GM13976 (cell line): ENCODE data around the gene SERINC2.
"Not testable (repeated sequence)": the region's sequence is repeated elsewhere in the genome, so short reads cannot be mapped to it uniquely, and the experiment has no call there.

Source experiments
- DNase-seq: peaks from one replicate; pipeline ENCODE4 v3.0.0; 2012; ENCODE audit warnings: low spot score
- in situ Hi-C: fragments of 300-500 bp; cut with MboI; formaldehyde crosslinking; loops from one replicate; pipeline ENCODE4 v1.12.0; 2022; ENCODE audit warnings: low sequenced_read_pairs, mixed read lengths, inconsistent platforms; ENCODE audit not compliant: unreplicated experiment
- TF ChIP-seq, protein P1 (sequence below): IDR thresholded peaks from 2 replicates; pipeline ENCODE4 v1.5.1; 2012; ENCODE audit warnings: borderline replicate concordance, mild to moderate bottlenecking; ENCODE audit not compliant: insufficient read depth; ENCODE audit errors: extremely low read depth, missing control alignments, control extremely low read depth

Gene SERINC2

DNA sequence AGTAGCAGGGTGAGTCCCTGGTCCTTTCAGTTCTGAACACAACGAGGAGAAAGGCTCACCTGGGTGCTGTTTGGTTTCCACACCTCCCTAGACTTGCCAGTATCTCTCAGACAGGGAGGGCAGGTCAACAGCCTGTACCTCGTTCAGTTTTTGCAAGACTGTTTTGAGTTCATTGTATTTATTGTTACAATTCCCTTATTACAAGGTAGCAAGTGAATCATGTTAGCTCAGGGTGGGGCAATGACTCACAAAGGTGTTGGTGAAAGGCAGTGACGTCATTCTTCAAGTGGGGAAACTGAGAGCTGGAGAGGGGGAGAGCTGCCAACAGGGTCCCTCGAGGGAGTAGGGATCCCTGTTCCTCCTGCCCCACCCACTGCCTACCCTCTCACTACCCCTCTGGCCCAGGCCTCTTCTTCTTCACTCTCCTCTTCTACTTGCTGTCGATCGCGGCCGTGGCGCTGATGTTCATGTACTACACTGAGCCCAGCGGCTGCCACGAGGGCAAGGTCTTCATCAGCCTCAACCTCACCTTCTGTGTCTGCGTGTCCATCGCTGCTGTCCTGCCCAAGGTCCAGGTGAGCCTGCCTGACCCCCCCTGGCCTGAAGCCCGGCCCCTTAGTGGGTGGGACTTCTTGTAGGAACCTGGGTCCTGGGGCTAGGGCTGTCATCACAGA, 13.4 kb downstream of the SERINC2 start:
- TF ChIP-seq, protein P1, sequence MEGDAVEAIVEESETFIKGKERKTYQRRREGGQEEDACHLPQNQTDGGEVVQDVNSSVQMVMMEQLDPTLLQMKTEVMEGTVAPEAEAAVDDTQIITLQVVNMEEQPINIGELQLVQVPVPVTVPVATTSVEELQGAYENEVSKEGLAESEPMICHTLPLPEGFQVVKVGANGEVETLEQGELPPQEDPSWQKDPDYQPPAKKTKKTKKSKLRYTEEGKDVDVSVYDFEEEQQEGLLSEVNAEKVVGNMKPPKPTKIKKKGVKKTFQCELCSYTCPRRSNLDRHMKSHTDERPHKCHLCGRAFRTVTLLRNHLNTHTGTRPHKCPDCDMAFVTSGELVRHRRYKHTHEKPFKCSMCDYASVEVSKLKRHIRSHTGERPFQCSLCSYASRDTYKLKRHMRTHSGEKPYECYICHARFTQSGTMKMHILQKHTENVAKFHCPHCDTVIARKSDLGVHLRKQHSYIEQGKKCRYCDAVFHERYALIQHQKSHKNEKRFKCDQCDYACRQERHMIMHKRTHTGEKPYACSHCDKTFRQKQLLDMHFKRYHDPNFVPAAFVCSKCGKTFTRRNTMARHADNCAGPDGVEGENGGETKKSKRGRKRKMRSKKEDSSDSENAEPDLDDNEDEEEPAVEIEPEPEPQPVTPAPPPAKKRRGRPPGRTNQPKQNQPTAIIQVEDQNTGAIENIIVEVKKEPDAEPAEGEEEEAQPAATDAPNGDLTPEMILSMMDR = no peak
- DNase-seq = no peak
- in situ Hi-C loops = loop anchor here (10.0 kb wide), 1 partner anchor 118 kb away; no protein-coding TSS in a partner anchor

DNA sequence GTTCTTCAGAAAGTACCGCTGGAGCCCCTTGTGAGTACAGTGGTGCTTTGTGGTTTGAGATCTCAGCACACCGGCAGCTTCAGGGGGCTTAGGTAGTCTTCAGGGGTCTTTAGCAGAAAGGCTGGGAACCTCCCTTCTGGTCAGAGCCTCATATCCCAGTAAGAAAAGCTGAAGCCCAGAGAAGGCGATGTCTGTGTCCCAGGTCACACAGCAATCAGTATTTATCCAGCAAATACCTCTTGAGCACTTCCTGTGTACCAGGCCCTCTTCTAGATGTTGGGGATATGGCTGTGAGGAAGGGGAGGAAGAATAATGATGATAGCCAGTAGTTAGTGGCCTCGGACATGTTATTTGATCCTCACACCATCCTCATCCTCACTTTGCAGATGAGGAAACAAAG, 14.3 kb downstream of the SERINC2 start:
- in situ Hi-C loops = loop anchor here (10.0 kb wide), 1 partner anchor 117 kb away; no protein-coding TSS in a partner anchor
- TF ChIP-seq, protein P1 = no peak
- DNase-seq = no peak

DNA sequence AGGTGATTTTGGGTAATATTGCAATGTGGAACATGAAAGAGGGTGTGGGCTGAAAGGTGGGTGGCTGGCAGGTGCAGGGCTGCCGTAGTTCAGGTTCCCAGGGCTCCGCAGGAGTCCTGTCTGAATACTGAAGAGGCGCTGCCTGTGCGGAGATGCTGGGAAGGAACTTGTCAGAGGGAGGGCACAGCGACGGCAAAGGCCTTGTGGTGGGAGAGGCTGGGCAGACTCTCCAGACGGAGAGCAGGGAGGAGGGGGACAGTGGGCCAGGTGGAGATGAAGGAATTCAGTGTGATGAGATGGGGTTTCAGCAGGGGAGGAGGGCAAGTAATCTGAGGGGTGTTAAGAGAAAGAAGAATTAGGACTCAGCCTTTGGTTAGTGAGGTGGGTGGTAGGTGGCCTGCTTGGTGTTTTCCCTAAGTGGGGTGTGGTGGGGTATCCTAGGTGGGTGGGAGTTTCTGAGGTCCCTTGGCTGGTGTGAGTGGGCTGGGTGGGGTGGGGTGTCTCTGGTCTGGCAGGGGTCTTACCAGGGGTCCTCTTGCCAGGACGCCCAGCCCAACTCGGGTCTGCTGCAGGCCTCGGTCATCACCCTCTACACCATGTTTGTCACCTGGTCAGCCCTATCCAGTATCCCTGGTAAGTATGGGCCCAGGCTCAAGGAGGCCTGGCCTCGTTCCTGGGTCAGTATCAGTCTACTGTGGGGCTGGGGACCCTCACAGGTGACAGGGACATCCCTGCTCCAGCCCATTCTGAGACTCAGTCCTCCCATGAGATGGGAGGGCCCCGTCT, 15.6 kb downstream of the SERINC2 start:
- DNase-seq = no peak
- in situ Hi-C loops = loop anchor here (10.0 kb wide), 1 partner anchor 116 kb away; no protein-coding TSS in a partner anchor
- TF ChIP-seq, protein P1 = no peak

DNA sequence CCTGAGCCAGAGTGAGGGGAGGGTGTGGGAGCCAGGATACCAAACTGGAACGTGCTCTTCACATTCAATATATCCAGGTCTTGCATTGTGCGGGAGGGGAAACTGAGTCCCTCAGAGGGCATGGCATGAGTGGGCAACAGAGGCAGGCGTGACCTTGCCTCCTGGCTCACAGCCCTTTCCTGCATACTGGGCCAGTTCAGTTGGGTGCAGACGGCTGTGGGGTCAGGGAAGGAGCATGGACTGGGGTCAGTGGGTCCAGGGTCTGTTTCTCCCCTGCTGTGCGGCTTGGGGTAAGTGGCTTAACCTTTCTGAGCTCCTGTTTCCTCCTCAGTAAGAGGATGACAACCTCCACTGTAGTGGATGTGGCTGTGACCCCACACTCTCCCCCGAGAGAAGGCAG, 16.6 kb downstream of the SERINC2 start:
- TF ChIP-seq, protein P1 = no peak
- DNase-seq = no peak
- in situ Hi-C loops = loop anchor here (10.0 kb wide), 1 partner anchor 115 kb away; no protein-coding TSS in a partner anchor

DNA sequence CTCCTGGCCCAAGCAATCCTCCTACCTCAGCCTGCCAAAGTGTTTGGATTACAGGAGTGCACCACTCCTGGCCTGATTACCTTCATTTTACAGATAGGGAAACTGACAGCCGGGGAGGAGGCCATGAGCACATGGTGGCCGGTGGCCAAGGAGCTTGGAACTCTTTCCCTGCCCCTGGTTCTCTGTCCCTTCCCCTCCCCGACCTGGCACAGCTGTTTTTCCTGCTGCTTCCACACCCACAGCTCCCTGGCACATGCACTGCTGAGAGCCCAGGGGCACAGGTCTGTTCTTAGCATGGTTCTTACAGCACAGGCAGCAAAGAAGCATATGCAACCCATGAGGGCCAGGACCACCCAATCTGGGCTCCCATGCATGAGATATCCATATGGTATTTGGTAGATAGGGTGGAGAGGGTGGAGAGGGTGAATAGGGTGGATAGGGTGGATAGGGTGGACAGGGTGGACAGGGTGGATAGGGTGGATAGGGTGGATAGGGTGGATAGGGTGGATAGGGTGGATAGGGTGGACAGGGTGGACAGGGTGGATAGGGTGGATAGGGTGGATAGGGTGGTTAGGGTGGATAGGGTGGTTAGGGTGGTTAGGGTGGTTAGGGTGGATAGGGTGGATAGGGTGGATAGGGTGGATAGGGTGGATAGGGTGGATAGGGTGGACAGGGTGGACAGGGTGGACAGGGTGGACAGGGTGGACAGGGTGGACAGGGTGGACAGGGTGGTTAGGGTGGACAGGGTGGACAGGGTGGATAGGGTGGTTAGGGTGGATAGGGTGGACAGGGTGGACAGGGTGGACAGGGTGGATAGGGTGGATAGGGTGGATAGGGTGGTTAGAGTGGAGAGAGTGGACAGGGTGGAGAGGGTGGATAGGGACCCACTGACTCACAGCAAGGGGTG, 18.6 kb downstream of the SERINC2 start:
- in situ Hi-C loops, DNase-seq: not testable (repeated sequence)

DNA sequence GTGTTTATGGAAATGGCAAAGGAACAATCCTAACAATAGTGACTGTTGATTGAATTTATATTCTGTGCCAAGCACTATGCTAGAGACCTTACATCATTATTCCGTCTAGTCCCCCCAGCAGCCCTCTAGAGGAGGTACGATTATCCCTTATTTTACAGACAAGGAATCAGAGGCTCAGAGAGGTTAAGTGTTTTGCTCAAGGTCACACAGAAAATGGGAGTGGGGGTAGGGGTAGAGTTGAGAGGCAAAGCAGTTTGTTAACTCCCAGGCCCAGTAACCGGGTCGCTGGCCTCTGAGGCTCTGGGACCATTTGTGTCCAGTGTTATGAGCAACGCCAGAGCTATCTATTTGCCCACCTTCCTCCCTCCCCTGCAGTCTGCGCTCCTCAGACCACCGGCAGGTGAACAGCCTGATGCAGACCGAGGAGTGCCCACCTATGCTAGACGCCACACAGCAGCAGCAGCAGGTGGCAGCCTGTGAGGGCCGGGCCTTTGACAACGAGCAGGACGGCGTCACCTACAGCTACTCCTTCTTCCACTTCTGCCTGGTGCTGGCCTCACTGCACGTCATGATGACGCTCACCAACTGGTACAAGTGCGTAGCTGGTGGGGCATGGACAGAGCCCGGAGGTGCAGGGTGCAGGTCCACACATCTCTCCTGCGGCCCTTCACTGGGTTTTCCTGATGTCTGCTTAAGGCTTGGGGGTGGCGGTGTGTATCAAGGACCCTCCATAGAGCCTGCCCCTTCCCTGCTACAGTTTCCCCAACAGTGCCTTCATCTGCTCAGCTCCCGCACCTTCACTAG, 19.8 kb downstream of the SERINC2 start:
- DNase-seq = peak; percentile 4
- TF ChIP-seq, protein P1 = no peak
- in situ Hi-C loops = no loop called here
